Measurements from ENCODE around the gene STK11IP. TPM values are rescaled to one million over a fixed set of nuclear protein-coding genes. Genes with fewer than 3 reads are reported as not detected.

The STK11IP gene
- total RNA-seq, 4 donors from 2014 or later = 33.9 to 77.0 (median 72.3) TPM

DNA sequence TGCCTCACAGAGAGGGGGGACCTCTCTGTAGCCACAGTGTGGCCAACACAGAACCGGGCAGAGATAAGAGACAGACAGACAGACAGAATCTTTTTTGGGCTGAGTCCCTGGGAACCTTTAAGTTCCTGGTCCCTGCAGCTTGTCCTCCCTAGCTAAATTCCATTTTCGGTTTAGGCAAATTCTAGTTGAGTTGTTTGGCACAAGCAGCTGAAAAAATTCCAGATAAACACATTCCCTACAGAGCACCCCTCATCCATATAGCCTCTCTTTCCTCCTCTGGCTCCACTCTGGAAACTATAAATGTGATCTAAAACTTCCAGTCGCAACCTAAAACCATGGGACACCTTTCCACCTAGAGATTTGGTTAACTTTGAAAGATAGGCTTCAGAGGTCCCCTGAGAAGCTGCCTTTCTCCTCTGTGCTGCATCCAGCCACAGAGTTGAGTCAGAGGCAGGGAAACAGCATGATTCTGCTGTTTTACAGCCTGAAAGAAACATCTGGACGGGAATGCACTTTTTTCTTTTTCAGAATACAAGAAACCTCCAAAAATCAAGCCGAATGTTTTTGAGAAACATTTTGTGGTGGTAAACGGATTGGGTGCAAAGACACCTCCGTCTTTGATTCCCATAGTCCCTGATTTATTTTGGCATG is 60.7 kb downstream of the STK11IP start:
- Histone ChIP-seq H3K27ac (no peak overlapping the region), H3K4me3 (no peak overlapping the region), H3K4me1 (no peaks in the 10 kb centered on the region), H3K36me3 (no peaks in the 10 kb centered on the region), H3K9me3 (peaks cover 0 to 23% (median 0%) of the 10 kb centered on the region in 4 donors), H3K27me3 (no peaks in the 10 kb centered on the region)
- DNase-seq (ENCODE audit: low spot score in 2 of 2) = no peak
- 59 to 60% methylated on average over 7 of the region's 7 CpGs for WGBS, 2 donors
- TF ChIP-seq POLR2A (IDR thresholded peaks at IDR 0.05) (no peak), EP300 (IDR thresholded peaks at IDR 0.05) (no peak)
- TF ChIP-seq, protein P1, sequence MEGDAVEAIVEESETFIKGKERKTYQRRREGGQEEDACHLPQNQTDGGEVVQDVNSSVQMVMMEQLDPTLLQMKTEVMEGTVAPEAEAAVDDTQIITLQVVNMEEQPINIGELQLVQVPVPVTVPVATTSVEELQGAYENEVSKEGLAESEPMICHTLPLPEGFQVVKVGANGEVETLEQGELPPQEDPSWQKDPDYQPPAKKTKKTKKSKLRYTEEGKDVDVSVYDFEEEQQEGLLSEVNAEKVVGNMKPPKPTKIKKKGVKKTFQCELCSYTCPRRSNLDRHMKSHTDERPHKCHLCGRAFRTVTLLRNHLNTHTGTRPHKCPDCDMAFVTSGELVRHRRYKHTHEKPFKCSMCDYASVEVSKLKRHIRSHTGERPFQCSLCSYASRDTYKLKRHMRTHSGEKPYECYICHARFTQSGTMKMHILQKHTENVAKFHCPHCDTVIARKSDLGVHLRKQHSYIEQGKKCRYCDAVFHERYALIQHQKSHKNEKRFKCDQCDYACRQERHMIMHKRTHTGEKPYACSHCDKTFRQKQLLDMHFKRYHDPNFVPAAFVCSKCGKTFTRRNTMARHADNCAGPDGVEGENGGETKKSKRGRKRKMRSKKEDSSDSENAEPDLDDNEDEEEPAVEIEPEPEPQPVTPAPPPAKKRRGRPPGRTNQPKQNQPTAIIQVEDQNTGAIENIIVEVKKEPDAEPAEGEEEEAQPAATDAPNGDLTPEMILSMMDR (IDR thresholded peaks at IDR 0.05) = no peak

GRCh38 chr2:219658874-219659273 is 61.2 kb downstream of the STK11IP start:
- WGBS, 2 donors = 75 to 83% methylated on average over 3 of the region's 3 CpGs
- H3K4me1 ChIP-seq = no peaks in the 10 kb centered on the region
- no peak overlapping the region for H3K27ac ChIP-seq
- no peak for DNase-seq (ENCODE audit: low spot score in 2 of 2)
- H3K4me3 ChIP-seq = no peak overlapping the region
- TF ChIP-seq EP300 (IDR thresholded peaks at IDR 0.05) (no peak), POLR2A (IDR thresholded peaks at IDR 0.05) (no peak)
- TF ChIP-seq, protein P1 (IDR thresholded peaks at IDR 0.05) = no peak
- peaks cover 0 to 23% (median 0%) of the 10 kb centered on the region in 4 donors for H3K9me3 ChIP-seq
- H3K27me3 ChIP-seq = no peaks in the 10 kb centered on the region
- H3K36me3 ChIP-seq = no peaks in the 10 kb centered on the region

DNA sequence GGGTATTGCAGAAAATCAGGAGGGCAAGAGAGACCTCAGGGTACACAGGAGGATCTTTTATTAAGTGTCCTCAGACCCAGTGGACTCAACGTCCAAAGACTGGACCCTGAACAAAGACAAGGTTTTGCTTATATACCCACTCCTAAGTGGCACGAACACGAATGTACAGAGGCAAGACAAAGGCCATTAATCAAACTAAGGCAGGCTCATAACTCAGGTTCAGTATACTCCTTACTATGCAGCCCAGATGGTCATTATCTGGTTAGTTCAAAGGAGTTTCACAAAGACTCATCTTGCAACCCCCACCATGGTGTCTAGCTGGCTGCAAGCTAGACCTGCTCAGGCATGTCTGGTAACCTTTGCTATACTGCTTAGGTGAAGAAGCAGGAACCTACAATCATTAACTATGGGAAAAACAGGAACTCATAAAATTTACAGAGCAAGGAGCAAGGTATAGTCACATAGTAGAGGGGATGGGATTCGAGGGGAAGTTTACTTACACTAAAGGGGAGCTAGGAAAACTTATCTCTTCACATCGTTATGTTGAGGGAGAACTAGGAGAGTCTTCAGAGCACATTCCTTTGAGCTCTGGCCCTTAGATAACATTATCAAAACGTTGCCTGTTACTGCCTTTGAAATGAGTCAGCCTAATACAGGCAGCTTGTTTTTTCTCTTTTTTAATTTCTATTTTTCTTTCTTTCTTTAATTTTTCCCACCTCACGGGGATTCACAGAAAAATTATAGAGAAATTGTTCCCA is 63.7 kb downstream of the STK11IP start:
- Histone ChIP-seq H3K4me3 (no peak overlapping the region), H3K4me1 (no peaks in the 10 kb centered on the region), H3K27ac (no peak overlapping the region), H3K36me3 (no peaks in the 10 kb centered on the region), H3K27me3 (no peaks in the 10 kb centered on the region), H3K9me3 (peaks cover 0 to 23% (median 0%) of the 10 kb centered on the region in 4 donors)
- 69 to 77% methylated on average over 7 of the region's 7 CpGs for WGBS, 2 donors
- DNase-seq (ENCODE audit: low spot score in 2 of 2) = no peak
- TF ChIP-seq EP300 (IDR thresholded peaks at IDR 0.05) = no peak
- TF ChIP-seq POLR2A (IDR thresholded peaks at IDR 0.05) = no peak
- TF ChIP-seq, protein P1 (IDR thresholded peaks at IDR 0.05) = no peak

- no peak overlapping the region for H3K27ac ChIP-seq
- WGBS, 2 donors = 74 to 89% methylated on average over 1 of the region's 1 CpG
- TF ChIP-seq POLR2A (IDR thresholded peaks at IDR 0.05) = no peak
- TF ChIP-seq, protein P1 (IDR thresholded peaks at IDR 0.05) = no peak
- no peak for TF ChIP-seq EP300 (IDR thresholded peaks at IDR 0.05)
- H3K4me3 ChIP-seq = no peak overlapping the region
- H3K4me1 ChIP-seq = no peaks in the 10 kb centered on the region
- no peak for DNase-seq (ENCODE audit: low spot score in 2 of 2)
- no peaks in the 10 kb centered on the region for H3K36me3 ChIP-seq
- H3K9me3 ChIP-seq = peaks cover 0 to 23% (median 0%) of the 10 kb centered on the region in 4 donors
- H3K27me3 ChIP-seq = no peaks in the 10 kb centered on the region
Measured at GRCh38 chr2:219661955-219662395, 64.3 kb downstream of the STK11IP start.

DNA sequence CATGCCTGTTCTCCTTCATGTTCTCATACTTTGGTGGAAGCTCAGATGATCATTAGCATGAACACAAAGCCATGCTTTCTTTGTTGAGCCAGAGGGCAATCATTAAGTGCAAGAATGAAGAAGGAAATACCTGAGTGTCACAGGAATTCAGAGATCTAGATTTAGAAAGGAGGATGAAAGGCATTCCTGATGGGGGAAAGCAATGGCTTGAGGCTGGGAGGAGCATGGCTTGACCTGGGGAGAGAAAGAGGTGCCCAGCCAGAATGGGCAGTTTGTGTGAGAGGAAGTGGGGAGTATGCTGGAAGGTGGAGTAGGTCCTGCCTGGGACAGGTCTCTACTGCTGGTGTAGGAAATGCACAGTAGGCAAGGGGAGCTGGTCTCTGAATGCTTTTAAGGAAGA is 64.9 kb downstream of the STK11IP start:
- H3K27ac ChIP-seq = no peak overlapping the region
- H3K27me3 ChIP-seq = no peaks in the 10 kb centered on the region
- no peak for TF ChIP-seq EP300 (IDR thresholded peaks at IDR 0.05)
- TF ChIP-seq, protein P1 (IDR thresholded peaks at IDR 0.05) = no peak
- TF ChIP-seq POLR2A (IDR thresholded peaks at IDR 0.05) = no peak
- no peaks in the 10 kb centered on the region for H3K4me1 ChIP-seq
- H3K9me3 ChIP-seq = peaks cover 0 to 23% (median 0%) of the 10 kb centered on the region in 4 donors
- no peak overlapping the region for H3K4me3 ChIP-seq
- no peaks in the 10 kb centered on the region for H3K36me3 ChIP-seq
- no peak for DNase-seq (ENCODE audit: low spot score in 2 of 2)

Data from tibial nerve (tissue), 4 donors.